HG03558 (cell line): ENCODE results near the gene KIFC3.
"Not testable (repeated sequence)": the region's sequence is repeated elsewhere in the genome, so short reads cannot be mapped to it uniquely, and the experiment has no call there.

Source experiments
- ATAC-seq: cut with Tn5 transposase; IDR thresholded peaks from one replicate; pipeline ENCODE4 v1.9.1; 2021; ENCODE audit warnings: moderate number of reproducible peaks; ENCODE audit not compliant: unreplicated experiment; ENCODE audit errors: extremely low read depth

KIFC3 gene

GRCh38 chr16:57791893-57792461 lies 10.3 kb downstream of the KIFC3 start:
- no peak for ATAC-seq

- no peak for ATAC-seq
Observed at GRCh38 chr16:57791195-57791892, 10.9 kb downstream of the KIFC3 start.

DNA sequence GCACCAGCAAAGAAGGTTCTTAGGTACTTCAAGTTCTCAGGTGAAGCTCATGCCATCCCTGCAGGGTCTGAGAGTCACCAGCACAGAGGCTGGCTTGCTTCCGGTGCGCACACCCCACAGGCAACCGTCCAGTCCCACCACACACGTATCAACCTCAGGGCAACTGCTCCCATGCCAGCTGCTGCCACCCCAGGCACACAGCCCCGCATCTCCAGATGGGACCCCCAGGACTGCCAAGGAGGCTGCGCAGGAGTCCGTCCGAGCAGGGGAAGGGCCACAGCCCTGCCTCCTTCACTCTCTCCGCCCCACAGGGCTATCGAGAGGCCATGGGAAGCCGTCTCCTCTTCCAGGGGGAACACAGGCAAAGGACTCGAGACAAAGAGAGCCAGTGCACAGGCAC lies 13.3 kb downstream of the KIFC3 start:
- ATAC-seq, result no peak

GRCh38 chr16:57788252-57788841 lies 13.9 kb downstream of the KIFC3 start:
- ATAC-seq, result no peak

DNA sequence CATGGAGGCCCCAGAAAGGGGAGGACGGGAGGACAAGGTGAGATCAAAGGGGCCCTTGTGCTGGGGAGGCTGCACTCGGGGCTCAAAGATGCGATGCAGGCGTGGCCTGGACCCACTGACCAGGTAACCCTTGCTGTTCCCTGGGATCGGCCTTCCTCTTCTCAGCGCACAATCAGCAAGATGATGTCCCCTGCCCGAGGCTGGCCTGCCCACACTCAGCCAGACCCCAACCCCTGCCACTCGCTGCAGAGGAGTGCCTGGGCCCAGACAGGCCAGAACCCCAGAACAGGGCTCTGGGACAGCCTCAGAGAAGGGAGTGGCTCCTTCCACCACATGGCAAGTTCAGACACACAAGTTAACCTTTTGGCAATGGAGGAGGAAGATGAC lies 14.8 kb downstream of the KIFC3 start:
- ATAC-seq, result no peak

DNA sequence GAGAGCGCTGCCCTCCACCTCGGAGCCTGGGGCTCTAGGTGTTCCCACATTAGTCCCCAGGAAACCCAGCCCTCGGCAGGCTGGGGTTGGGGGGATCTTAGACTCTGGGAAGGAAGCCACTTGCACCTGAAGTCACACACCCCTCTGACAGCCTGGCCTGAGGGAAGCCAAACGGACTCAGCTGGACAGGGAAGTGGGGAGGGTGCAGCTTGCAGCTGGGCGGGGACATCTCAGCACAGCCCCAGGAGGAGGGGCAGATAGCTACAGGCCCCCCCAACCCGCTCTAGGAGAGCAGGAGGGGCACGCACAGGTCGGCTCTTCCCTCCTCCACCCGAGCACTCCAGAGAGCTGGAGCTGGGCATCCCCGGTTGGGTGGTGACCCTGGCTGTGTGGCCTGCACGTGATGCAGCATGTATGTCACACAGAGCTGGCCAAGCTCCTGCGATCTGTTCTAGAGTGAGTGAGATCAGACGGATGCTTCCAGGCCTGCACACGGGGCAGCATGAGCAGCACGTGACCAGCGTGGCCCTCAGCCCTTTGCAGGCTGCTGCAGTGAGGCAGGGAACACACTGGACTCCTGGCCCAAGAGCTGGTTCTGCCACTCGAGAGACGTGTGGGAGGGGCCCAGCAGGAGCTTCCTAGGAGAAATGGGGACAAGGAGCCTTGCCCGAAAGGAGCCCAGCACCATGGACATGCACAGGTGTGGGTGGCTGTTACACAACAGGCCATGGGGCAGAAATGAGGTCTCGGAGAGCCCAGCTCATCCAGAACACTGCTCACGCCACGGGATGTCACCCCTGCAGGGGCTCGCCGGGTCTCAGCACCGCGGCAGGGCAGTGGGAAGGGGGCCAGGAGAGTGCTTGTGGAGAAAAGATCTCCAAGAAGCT lies 15.4 kb downstream of the KIFC3 start:
- no peak for ATAC-seq

DNA sequence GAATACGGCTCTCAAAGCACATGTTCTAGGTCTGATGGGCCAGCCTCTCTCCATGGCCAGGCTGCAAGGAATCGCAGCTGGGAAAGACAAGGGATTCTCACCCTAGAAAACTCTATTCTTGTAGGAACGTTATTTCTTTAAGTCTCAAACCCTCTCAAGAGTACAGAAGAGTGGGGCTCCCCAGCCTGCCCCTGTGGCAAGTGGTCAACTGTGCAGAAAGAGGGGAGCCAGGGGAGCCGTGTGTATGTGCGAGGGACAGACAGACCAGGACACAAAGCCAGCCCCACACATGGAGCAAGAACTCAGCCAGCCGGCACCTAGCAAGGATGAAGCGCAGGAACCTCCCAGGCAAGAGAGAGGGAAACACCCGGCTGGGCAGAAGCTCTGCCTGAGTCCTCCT lies 16.4 kb downstream of the KIFC3 start:
- no peak for ATAC-seq

DNA sequence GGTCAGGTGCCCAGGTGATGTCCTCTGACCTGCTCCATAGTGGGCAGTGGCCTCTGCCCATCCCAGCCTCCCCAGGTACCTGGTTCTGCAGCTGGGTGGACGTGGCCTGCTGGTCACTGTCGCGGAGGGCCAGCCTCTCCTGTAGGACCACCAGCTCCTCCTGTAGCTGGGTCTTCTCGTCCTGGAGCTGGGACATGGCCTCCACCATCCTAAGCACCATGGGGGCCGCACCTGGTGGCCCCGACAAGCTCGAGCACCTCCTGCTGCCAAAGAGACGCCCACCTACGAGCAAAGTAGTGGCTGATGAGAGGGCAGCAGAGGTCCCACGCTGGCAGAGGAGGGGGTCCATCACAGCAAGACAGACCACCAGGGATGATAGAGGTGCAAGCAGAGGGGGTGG lies 16.9 kb downstream of the KIFC3 start:
- ATAC-seq, result no peak

DNA sequence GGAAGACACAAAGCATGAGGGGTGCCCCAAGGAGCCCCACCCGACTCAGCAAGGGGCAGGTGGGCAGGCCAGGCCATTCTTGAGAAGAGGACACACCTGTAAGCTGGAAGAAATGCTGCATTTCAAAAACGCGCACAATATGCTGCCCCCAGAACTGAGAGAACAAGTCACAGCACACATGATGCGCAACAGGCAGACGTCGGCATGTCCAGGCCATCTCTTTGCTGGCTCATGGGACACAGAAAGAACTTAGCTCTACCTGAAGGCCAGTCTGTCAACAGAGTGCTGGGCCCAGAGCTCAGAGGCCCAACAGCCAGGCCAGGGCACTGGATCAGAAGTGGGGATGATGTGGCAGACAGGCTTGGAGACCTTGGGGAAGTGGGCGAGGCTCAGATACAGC lies 18.0 kb downstream of the KIFC3 start:
- ATAC-seq, result no peak

GRCh38 chr16:57783883-57784282 lies 18.4 kb downstream of the KIFC3 start:
- no peak for ATAC-seq

DNA sequence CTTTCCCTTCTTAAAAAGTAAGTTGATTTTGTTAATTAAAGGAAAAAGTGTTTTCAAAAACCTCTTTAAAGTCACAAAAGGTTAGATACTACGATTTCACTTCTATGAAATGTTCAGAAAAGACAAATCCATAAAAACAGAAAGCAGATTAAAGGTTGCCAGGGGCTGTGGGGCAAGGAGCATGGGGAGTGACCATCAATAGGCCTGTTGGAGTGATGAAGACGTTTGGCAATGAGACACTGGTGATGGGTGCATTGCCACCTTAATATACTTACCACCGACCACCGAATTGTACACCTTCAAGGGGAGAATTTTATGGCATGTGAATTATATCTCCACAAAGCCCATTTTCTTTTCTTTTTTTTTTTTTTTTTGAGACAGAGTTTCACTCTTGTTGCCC lies 19.2 kb downstream of the KIFC3 start:
- ATAC-seq, result no peak

- ATAC-seq, result not testable (repeated sequence)
Observed at GRCh38 chr16:57782607-57783055, 19.7 kb downstream of the KIFC3 start.

GRCh38 chr16:57781741-57782606 lies 20.3 kb downstream of the KIFC3 start:
- ATAC-seq, result no peak

GRCh38 chr16:57781349-57781740 lies 20.9 kb downstream of the KIFC3 start:
- no peak for ATAC-seq

DNA sequence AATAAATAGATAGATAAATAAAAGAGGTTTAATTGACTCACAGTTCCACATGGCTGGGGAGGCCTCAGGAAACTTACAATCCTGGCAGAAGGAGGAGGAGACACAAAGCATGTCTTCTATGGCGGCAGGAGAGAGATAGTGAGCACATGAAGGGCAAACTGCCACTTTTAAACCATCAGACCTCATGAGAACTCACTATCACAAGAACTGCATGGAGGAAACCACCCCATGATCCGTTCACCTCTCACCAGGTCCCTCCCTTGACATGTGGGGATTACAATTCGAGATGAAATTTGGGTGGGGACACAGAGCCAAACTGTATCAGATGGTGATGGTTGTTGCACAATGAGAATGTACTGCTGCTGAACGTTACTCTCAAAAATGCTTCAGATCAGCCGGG lies 22.5 kb downstream of the KIFC3 start:
- not testable (repeated sequence) for ATAC-seq

GRCh38 chr16:57778658-57779057 lies 23.6 kb downstream of the KIFC3 start:
- ATAC-seq, result no peak

DNA sequence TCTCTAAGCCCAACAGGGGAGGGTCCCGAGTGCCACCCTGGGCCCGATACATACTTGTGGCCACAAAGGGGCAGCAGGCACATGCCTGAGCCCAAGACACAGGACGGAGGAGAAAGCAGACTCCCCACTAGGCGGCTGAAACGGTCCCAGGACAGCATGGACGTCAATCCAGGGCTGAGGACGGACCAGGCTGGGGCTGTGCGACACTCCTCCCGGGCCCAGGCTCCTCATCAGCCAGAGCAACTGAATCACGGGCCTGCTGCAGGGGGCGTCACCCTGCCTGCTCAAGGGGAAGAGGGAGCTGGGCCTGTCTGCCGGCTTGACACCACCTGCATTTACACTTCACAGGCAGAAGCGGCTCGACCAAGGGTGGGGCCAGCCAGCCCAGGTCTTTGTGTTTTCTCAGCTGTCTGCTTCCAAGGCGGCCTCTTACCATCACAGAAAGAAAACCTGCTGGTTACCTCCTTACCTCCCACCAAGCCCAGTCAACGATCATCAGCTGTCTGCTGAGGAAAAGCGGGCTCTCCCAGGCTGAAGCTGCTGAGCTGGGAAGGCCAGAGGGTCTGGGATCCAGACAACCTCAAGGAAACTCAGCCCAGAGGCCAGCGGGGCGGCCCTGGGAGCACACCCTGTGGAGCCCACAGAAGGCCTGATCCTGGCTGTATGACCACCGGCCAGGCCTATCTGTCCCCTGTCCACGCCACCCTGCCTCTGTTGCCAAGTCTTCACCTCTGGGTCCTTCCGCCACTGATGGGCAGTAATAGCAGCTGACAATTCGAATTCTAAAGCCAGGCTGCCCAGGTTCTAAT lies 26.4 kb downstream of the KIFC3 start:
- ATAC-seq, result no peak

DNA sequence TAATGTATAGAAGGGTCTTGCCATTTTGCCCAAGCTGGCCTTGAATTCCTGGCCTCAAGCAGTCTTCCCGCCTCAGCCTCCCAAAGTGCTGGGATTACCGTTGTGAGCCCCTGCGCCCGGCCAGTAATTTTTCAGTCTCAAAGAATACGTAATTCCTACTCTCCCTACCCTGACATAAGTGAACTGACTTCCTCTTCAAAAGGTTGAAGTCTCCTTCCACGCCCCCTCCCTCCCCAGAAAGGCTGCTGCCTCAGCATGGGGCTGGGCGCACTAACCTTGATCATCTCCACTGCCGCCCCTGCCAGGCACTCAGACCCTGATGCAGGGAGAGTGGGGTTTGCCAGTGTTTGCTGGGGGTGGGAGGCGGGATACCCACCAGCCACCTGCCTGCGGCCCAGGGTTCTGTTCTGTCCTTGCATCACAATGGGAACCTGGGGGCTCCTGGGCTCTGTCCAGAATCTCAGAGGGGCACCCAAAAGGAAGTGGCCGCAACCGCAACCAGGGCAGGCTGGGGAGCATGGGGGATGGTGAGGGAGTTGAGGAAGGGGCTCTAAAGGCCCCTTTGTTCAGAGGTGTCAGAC lies 27.5 kb downstream of the KIFC3 start:
- ATAC-seq, result no peak
